AG04450 (cell line): ENCODE data around the gene LRRC8D. TPM values are rescaled to one million over a fixed set of nuclear protein-coding genes. Genes with fewer than 3 reads are reported as not detected.

ENCODE experiments used
- CTCF ChIA-PET: fragments of 300-600, 350-600 bp; formaldehyde crosslinking; extraction: SDS; loops from one replicate; lab custom pipeline; 2022; ENCODE audit warnings: antibody characterized with exemption, inconsistent platforms; lab: Charles Lee
- POLR2A ChIA-PET: fragments of 350-600 bp; formaldehyde crosslinking; extraction: SDS; loops from one replicate; lab custom pipeline; 2021; ENCODE audit warnings: antibody characterized with exemption, inconsistent platforms; lab: Yijun Ruan, JAX
- DNase-seq: peaks from one replicate; pipeline ENCODE4 v3.0.0-alpha.2; 2011; ENCODE audit warnings: low read depth, low spot score
- H3K27ac ChIP-seq: one replicate; pipeline ENCODE4 v1.5.1; 2012; ENCODE audit warnings: low read depth, low read length, control low read depth
- H3K27me3 ChIP-seq: one replicate; pipeline ENCODE4 v1.6.0; 2012; ENCODE audit warnings: low read length; ENCODE audit not compliant: control insufficient read depth, insufficient read depth
- H3K4me3 ChIP-seq: 2 replicates; pipeline ENCODE4 v1.5.1; 2011; ENCODE audit warnings: mild to moderate bottlenecking, low read depth, low read length, control low read depth
- H3K9me3 ChIP-seq: 2 replicates; pipeline ENCODE4 v1.5.1; 2012; ENCODE audit warnings: low read length; ENCODE audit not compliant: control insufficient read depth, insufficient read depth
- polyA plus RNA-seq: library from polyadenylated mRNA; depleted of rRNA; stranded (reverse); fragments of >200 nt; gene quantifications from 2 replicates; pipeline ENCODE4 v1.2.3, GENCODE V29; 2011
- TF ChIP-seq, protein P1 (sequence below): IDR thresholded peaks from 2 replicates; pipeline ENCODE4 v1.5.1; 2011; ENCODE audit warnings: low read depth, low read length, control low read depth, inconsistent platforms

The LRRC8D gene
- polyA plus RNA-seq, 1 experiment, result 48.7 TPM

DNA sequence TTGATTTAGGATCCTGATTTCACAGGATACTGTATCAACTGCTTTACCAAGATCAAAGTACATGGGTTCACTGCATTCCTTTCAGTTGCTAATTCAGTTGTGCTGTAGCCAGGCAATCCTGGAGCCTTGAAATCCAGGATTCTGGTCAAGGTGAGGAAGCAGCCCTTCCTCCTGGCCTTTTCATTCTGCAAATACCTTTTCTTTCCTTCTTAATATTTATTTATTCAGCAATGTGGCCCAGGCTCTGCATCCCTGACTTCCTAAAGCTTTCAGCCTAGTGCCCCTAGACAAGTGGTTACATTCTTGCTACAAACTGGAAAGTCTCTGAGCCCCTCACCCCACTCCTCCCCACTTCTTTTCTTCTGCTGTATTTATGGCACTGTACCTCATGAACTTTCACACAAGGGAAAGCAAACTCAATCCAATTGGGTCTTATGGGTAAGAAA, 16.2 kb downstream of the LRRC8D start:
- H3K27me3 ChIP-seq, result no peaks in the 10 kb centered on the region
- ChIA-PET POLR2A (no interaction called here), CTCF (interaction anchor here (1.4 kb wide), 1 partner anchor 151 kb away, joined by 6 read pairs; no protein-coding TSS in a partner anchor)
- H3K27ac ChIP-seq, result no peak overlapping the region
- DNase-seq, result no peak
- no peaks in the 10 kb centered on the region for H3K9me3 ChIP-seq
- TF ChIP-seq, protein P1, sequence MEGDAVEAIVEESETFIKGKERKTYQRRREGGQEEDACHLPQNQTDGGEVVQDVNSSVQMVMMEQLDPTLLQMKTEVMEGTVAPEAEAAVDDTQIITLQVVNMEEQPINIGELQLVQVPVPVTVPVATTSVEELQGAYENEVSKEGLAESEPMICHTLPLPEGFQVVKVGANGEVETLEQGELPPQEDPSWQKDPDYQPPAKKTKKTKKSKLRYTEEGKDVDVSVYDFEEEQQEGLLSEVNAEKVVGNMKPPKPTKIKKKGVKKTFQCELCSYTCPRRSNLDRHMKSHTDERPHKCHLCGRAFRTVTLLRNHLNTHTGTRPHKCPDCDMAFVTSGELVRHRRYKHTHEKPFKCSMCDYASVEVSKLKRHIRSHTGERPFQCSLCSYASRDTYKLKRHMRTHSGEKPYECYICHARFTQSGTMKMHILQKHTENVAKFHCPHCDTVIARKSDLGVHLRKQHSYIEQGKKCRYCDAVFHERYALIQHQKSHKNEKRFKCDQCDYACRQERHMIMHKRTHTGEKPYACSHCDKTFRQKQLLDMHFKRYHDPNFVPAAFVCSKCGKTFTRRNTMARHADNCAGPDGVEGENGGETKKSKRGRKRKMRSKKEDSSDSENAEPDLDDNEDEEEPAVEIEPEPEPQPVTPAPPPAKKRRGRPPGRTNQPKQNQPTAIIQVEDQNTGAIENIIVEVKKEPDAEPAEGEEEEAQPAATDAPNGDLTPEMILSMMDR, result no peak
- H3K4me3 ChIP-seq, result no peak overlapping the region

- CTCF ChIA-PET, result interaction anchor here (1.4 kb wide), 1 partner anchor 150 kb away, joined by 6 read pairs; no protein-coding TSS in a partner anchor
- Histone ChIP-seq H3K27ac (no peak overlapping the region), H3K9me3 (no peaks in the 10 kb centered on the region), H3K4me3 (no peak overlapping the region), H3K27me3 (no peaks in the 10 kb centered on the region)
- POLR2A ChIA-PET, result no interaction called here
- no peak for DNase-seq
- TF ChIP-seq, protein P1, result no peak
These were observed 16.7 kb downstream of the LRRC8D start for GRCh38 chr1:89837510-89837909.

DNA sequence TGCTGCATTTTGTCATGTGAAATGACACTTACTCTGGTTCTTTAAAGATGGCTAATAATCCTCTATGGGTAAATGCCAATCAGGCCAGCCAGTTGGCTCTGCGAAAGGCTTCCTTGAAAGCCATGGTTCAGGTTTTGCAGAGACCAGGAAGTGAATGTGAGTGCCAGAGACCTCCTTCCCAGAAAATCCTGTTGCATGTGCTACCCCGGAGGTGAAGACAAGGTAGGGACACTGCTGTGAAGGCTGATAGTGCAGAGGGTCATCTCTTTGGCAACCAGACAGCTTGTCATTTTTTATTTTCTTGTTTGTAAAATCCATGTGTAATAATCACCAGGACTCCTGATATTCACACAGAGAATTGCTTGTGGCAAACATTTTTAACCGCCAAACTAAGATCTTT, 18.7 kb downstream of the LRRC8D start:
- ChIA-PET CTCF (interaction anchor here (5.8 kb wide), 1 partner anchor 147 kb away, joined by 29 read pairs; no protein-coding TSS in a partner anchor), POLR2A (no interaction called here)
- Histone ChIP-seq H3K27me3 (no peaks in the 10 kb centered on the region), H3K27ac (no peak overlapping the region), H3K9me3 (no peaks in the 10 kb centered on the region), H3K4me3 (no peak overlapping the region)
- TF ChIP-seq, protein P1, result no peak
- DNase-seq, result no peak

DNA sequence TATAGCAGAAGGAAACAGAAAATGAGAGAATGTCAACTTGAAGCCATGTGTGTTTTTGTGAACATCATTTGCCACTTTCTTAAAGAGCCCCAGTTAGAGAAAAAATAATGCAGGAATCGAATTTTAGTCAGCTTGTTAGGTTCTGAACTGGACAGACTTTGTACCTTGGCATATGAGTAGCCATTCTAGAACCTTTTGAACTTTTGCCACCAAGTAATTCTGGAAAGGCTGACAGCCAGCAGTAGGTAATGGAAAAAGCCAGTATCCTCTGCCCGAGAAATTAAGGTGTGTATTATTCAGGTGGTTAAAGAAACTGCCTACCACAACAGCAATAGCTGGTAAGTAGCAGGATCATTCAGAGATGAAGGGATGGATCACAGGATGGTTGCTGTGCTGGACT, 20.7 kb downstream of the LRRC8D start:
- Histone ChIP-seq H3K9me3 (no peaks in the 10 kb centered on the region), H3K27ac (no peak overlapping the region), H3K4me3 (no peak overlapping the region), H3K27me3 (no peaks in the 10 kb centered on the region)
- ChIA-PET POLR2A (no interaction called here), CTCF (interaction anchor here (1.0 to 5.8 kb wide), 4 partner anchors 33 to 148 kb away, joined by 3 to 29 read pairs (median 10); no protein-coding TSS in a partner anchor)
- DNase-seq, result no peak
- TF ChIP-seq, protein P1, result no peak

DNA sequence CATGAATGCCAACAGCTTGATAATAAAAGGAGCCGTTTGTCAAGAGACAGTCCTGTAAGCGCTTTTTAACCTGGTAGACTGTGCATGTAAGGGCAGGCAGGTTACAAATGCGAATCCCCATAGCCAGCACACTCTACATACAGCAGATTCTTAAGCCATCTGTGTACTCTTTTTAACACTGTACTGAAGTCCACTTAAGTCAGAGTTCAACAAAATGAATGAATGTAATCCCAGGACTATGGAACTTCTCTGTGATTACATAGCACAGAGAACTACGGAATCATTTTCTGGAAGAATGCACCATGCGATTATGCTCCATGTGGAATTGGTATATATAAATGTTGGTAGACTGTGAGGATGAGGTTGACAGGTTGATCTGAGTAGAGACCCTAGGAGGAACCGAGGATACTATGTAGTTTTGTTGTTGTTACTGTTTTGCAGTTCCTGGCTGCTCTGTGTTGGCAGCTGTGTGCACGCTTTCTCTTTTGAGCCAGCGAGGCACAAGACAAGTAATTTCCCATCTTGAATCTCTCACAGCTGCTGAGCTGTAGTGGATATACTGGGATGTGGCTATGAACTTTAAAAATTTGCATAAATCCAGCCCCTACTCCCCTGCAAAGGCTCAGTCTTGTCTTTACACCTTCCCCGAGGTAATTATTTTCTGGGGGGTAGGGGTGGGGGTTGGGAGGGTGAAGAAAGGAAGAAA, 21.9 kb downstream of the LRRC8D start:
- TF ChIP-seq, protein P1, result no peak

More for the DNA sequence above, 21.9 kb downstream of the LRRC8D start:
- ChIA-PET POLR2A (interaction anchor here (0.6 to 1.9 kb wide), 5 partner anchors 12 to 144 kb away, joined by 3 to 8 read pairs (median 5); no protein-coding TSS in a partner anchor), CTCF (interaction anchor here (0.5 to 5.8 kb wide), 18 partner anchors 9 to 360 kb away, joined by 3 to 29 read pairs (median 4); no protein-coding TSS in a partner anchor)
- no peaks in the 10 kb centered on the region for H3K9me3 ChIP-seq
- no peak for DNase-seq
- no peaks in the 10 kb centered on the region for H3K27me3 ChIP-seq
- no peak overlapping the region for H3K27ac ChIP-seq
- H3K4me3 ChIP-seq, result peak overlapping the region; percentile 80
